HepG2 (cell line): ENCODE results near the gene TBCCD1. TPM values are rescaled to one million over a fixed set of nuclear protein-coding genes. Genes with fewer than 3 reads are reported as not detected.

ENCODE experiments used
- ATAC-seq: fragments of 200-7000 bp; cut with Tn5 transposase; 3 replicates; pipeline ENCODE4 v1.9.1; 2020; ENCODE audit warnings: mild to moderate bottlenecking, moderate library complexity
- BruUV-seq: library from RNA; stranded (reverse); fragments of 400-500 nt; replicated peaks from 2 replicates; lab custom pipeline; 2021; lab: Mats Ljungman, UMichigan
- CTCF ChIA-PET: fragments of 300-600 bp; formaldehyde crosslinking; extraction: SDS; loops from one replicate; lab custom pipeline; 2021; ENCODE audit warnings: low total read pairs, inconsistent platforms, low intra/inter-chr PET ratio; lab: Yijun Ruan, JAX
- POLR2A ChIA-PET: fragments of 350-600 bp; sonication (Branson Sonifier 250); formaldehyde crosslinking; loops from one replicate; lab custom pipeline; 2020; ENCODE audit warnings: antibody characterized with exemption, inconsistent platforms; lab: Yijun Ruan, JAX
- DNase-seq: peaks from one replicate; pipeline ENCODE4 v3.0.0-alpha.2; 2015; ENCODE audit warnings: low spot score
- FAIRE-seq: peaks from 3 replicates; lab custom pipeline; 2011; peaks lifted over from hg19 to GRCh38; lab: Jason Lieb, UNC
- H2AFZ ChIP-seq: one replicate; pipeline ENCODE4 v1.6.1; 2011; ENCODE audit warnings: low read length, inconsistent platforms
- H3K27ac ChIP-seq: fragments of 300-600 bp; 3 replicates; pipeline ENCODE4 v1.8.0; 2011; ENCODE audit warnings: mixed run types, mild to moderate bottlenecking, mixed read lengths, low read length, inconsistent platforms; ENCODE audit not compliant: insufficient read depth; ENCODE audit errors: extremely low read length
- H3K27me3 ChIP-seq, 2 experiments: fragments of 200-600 bp in 1 of 2; 2 replicates in 1 of 2; 3 replicates in 1 of 2; pipeline versions ENCODE4 v1.6.0 to v1.8.0; 2011; ENCODE audit warnings: low read length in 2 of 2, mild to moderate bottlenecking in 2 of 2, moderate library complexity in 2 of 2, inconsistent platforms in 1 of 2; ENCODE audit not compliant: insufficient read depth in 2 of 2, control insufficient read depth in 1 of 2
- H3K36me3 ChIP-seq, 2 experiments: fragments of 200-600 bp in 1 of 2; replicated peaks in 1 of 2; 2 replicates in 1 of 2; 3 replicates in 1 of 2; pipeline versions ENCODE4 v1.5.1 to v1.8.0; 2011; ENCODE audit warnings: low read length in 2 of 2, inconsistent platforms in 1 of 2; ENCODE audit not compliant: insufficient read depth in 2 of 2, control insufficient read depth in 1 of 2
- H3K4me1 ChIP-seq: 2 replicates; pipeline ENCODE4 v1.5.1; 2012; ENCODE audit warnings: low read length, inconsistent platforms; ENCODE audit not compliant: insufficient read depth
- H3K4me2 ChIP-seq: 2 replicates; pipeline ENCODE4 v1.6.0; 2011; ENCODE audit warnings: low read depth, low read length, inconsistent platforms
- H3K4me3 ChIP-seq, 3 experiments: fragments of 200-600 bp in 1 of 3; sonication (generic), shearing (Covaris generic) in 1 of 3; replicated peaks in 1 of 3; 2 replicates each; pipeline ENCODE4 v1.5.1; 2011 to 2016; ENCODE audit warnings: low read length in 3 of 3, inconsistent platforms in 2 of 3, low read depth in 2 of 3, mild to moderate bottlenecking in 2 of 3, control low read depth in 1 of 3, mixed read lengths in 1 of 3; ENCODE audit not compliant: insufficient read depth in 1 of 3
- H3K79me2 ChIP-seq: one replicate; pipeline ENCODE4 v1.6.1; 2011; ENCODE audit warnings: low read length, inconsistent platforms; ENCODE audit not compliant: insufficient read depth
- H3K9ac ChIP-seq: 2 replicates; pipeline ENCODE4 v1.6.0; 2011; ENCODE audit warnings: mild to moderate bottlenecking, low read depth, low read length, inconsistent platforms; ENCODE audit not compliant: insufficient read depth
- H3K9me3 ChIP-seq: 2 replicates; pipeline ENCODE4 v1.5.1; 2012; ENCODE audit warnings: mild to moderate bottlenecking, low read length
- H4K20me1 ChIP-seq: 2 replicates; pipeline ENCODE4 v1.6.0; 2011; ENCODE audit warnings: inconsistent platforms, mild to moderate bottlenecking, low read length, moderate library complexity; ENCODE audit not compliant: insufficient read depth
- CREB1 ChIP-seq, 2 experiments: fragments of 450-650 bp in 1 of 2; IDR thresholded peaks; 2 replicates each; pipeline ENCODE4 v1.6.1; 2016 to 2017; ENCODE audit warnings: control low read depth in 1 of 2, mild to moderate bottlenecking in 1 of 2, missing compliant biosample characterization in 1 of 2, missing genetic modification characterization in 1 of 2
- GLI4 ChIP-seq: sonication (generic); formaldehyde crosslinking; IDR thresholded peaks from 2 replicates; pipeline ENCODE4 v1.5.1; 2020; ENCODE audit warnings: missing genetic modification reagents, mild to moderate bottlenecking, moderate library complexity, borderline replicate concordance
- JUND ChIP-seq: sonication (generic); formaldehyde crosslinking; IDR thresholded peaks from 2 replicates; pipeline ENCODE4 v1.8.0; 2022; ENCODE audit warnings: mild to moderate bottlenecking, missing genetic modification reagents
- MIXL1 ChIP-seq: IDR thresholded peaks from 2 replicates; pipeline ENCODE4 v1.6.1; 2016
- POLR2G ChIP-seq: fragments of 200-400 bp; formaldehyde crosslinking; IDR thresholded peaks from 2 replicates; pipeline ENCODE4 v1.6.1; 2018; ENCODE audit warnings: mild to moderate bottlenecking, low read depth, low read length, moderate library complexity
- SOX6 ChIP-seq, 2 experiments: fragments of 450-650 bp in 1 of 2; sonication (generic) in 1 of 2; formaldehyde crosslinking in 1 of 2; IDR thresholded peaks; 2 replicates each; pipeline versions ENCODE4 v1.4.0 to v1.6.1; 2017 to 2020; ENCODE audit warnings: antibody characterized with exemption in 1 of 2, mild to moderate bottlenecking in 1 of 2, missing genetic modification reagents in 1 of 2
- TP53 ChIP-seq: sonication (generic); formaldehyde crosslinking; conservative IDR thresholded peaks from 2 replicates; pipeline ENCODE4 v1.4.0; 2020; ENCODE audit warnings: missing genetic modification reagents
- ZBTB34 ChIP-seq: sonication (generic); formaldehyde crosslinking; IDR thresholded peaks from 2 replicates; pipeline ENCODE4 v1.8.0; 2022; ENCODE audit warnings: mild to moderate bottlenecking, missing genetic modification reagents
- ZNF136 ChIP-seq: sonication (generic); formaldehyde crosslinking; IDR thresholded peaks from 2 replicates; pipeline ENCODE4 v1.8.1; 2022; ENCODE audit warnings: low read depth, mild to moderate bottlenecking, moderate library complexity, missing genetic modification reagents
- ZNF556 ChIP-seq: sonication (generic); formaldehyde crosslinking; IDR thresholded peaks from 2 replicates; pipeline ENCODE4 v1.4.0; 2020; ENCODE audit warnings: mild to moderate bottlenecking, missing genetic modification reagents, borderline replicate concordance
- WGBS: methylation state at CpG from one replicate; pipeline ENCODE4 v1.1.6; 2017; ENCODE audit warnings: low lambda C conversion rate; 5-methylcytosine and 5-hydroxymethylcytosine counted together
- in situ Hi-C: cut with HindIII; loops from 2 replicates; pipeline ENCODE4 v1.10.0; 2017; ENCODE audit warnings: low pct_unique_long_range_greater_than_20kb; ENCODE audit not compliant: extremely low pct_ligation_motif_present
- intact Hi-C: fragments of 100-400 bp; cut with micrococcal nuclease; formaldehyde crosslinking; loops from one replicate; pipeline ENCODE4 v1.10.0; 2022; ENCODE audit not compliant: unreplicated experiment
- polyA plus RNA-seq, 8 experiments: library from polyadenylated mRNA; depleted of rRNA in 3 of 8; stranded (reverse) in 7 of 8; unstranded in 1 of 8; fragments of >200 nt; fragmentation: Illumina TruSeq in 4 of 8; extraction: Trizol in 4 of 8; gene quantifications; 2 replicates each; pipeline versions ENCODE4 v1.2.1 to v1.2.3, GENCODE V29; 2011 to 2016; ENCODE audit warnings: low read depth in 4 of 8, missing spikeins in 1 of 8, mixed read lengths in 1 of 8; ENCODE audit not compliant: insufficient read depth in 1 of 8
- total RNA-seq, 5 experiments: library from RNA; depleted of rRNA; stranded (reverse); fragments of >200 nt; fragmentation: Illumina TruSeq; extraction: Trizol; gene quantifications; 2 replicates each; pipeline ENCODE4 v1.2.3, GENCODE V29; 2016; ENCODE audit warnings: low read depth in 1 of 5
- TF ChIP-seq, protein P1 (sequence below): sonication (generic); formaldehyde crosslinking; IDR thresholded peaks from 2 replicates; pipeline ENCODE4 v1.8.0; 2022; ENCODE audit warnings: missing genetic modification reagents, mild to moderate bottlenecking, borderline replicate concordance
- TF ChIP-seq, protein P2 (sequence below): sonication (generic); formaldehyde crosslinking; IDR thresholded peaks from 2 replicates; pipeline ENCODE4 v1.4.0; 2020; ENCODE audit warnings: missing genetic modification reagents, mild to moderate bottlenecking, borderline replicate concordance

Gene TBCCD1
- total and polyA plus RNA-seq, 2 of the 13 experiments (the other 11 are each of a cell fraction or from before 2014, with no cell fraction given) = 13.6 to 16.2 TPM

- no peak for TF ChIP-seq ZNF556 (CRISPR knock-in tag)
- no peak for TF ChIP-seq SOX6 (IDR thresholded peaks at IDR 0.05)
- TF ChIP-seq SOX6 (CRISPR knock-in tag; IDR thresholded peaks at IDR 0.05) = no peak
- TF ChIP-seq CREB1 (IDR thresholded peaks at IDR 0.05) = no peak
- no peak for TF ChIP-seq CREB1 (CRISPR knock-in tag; IDR thresholded peaks at IDR 0.05)
- TF ChIP-seq ZBTB34 (CRISPR knock-in tag) = no peak
Measured at GRCh38 chr3:186520957-186521842, 45.9 kb downstream of the TBCCD1 start (continued).

GRCh38 chr3:186520431-186520830, 46.7 kb downstream of the TBCCD1 start:
- in situ Hi-C loops = no loop called here
- intact Hi-C loops = no loop called here
- CTCF ChIA-PET = no interaction called here
- no peak for TF ChIP-seq POLR2G
- no peak for TF ChIP-seq JUND (CRISPR knock-in tag)
- no peak for TF ChIP-seq TP53 (CRISPR knock-in tag)
- TF ChIP-seq, protein P1, sequence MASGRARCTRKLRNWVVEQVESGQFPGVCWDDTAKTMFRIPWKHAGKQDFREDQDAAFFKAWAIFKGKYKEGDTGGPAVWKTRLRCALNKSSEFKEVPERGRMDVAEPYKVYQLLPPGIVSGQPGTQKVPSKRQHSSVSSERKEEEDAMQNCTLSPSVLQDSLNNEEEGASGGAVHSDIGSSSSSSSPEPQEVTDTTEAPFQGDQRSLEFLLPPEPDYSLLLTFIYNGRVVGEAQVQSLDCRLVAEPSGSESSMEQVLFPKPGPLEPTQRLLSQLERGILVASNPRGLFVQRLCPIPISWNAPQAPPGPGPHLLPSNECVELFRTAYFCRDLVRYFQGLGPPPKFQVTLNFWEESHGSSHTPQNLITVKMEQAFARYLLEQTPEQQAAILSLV = no peak
- no peak for TF ChIP-seq ZNF136 (CRISPR knock-in tag)
- TF ChIP-seq, protein P2, sequence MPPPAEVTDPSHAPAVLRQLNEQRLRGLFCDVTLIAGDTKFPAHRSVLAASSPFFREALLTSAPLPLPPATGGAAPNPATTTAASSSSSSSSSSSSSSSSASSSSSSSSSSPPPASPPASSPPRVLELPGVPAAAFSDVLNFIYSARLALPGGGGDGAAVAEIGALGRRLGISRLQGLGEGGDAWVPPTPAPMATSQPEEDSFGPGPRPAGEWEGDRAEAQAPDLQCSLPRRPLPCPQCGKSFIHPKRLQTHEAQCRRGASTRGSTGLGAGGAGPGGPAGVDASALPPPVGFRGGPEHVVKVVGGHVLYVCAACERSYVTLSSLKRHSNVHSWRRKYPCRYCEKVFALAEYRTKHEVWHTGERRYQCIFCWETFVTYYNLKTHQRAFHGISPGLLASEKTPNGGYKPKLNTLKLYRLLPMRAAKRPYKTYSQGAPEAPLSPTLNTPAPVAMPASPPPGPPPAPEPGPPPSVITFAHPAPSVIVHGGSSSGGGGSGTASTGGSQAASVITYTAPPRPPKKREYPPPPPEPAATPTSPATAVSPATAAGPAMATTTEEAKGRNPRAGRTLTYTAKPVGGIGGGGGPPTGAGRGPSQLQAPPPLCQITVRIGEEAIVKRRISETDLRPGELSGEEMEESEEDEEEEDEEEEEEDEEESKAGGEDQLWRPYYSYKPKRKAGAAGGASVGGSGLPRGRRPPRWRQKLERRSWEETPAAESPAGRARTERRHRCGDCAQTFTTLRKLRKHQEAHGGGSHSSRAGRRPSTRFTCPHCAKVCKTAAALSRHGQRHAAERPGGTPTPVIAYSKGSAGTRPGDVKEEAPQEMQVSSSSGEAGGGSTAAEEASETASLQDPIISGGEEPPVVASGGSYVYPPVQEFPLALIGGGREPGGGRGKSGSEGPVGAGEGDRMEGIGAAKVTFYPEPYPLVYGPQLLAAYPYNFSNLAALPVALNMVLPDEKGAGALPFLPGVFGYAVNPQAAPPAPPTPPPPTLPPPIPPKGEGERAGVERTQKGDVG (CRISPR knock-in tag) = no peak
- no peak for TF ChIP-seq GLI4 (CRISPR knock-in tag)
- TF ChIP-seq MIXL1 (CRISPR knock-in tag) = no peak

More at GRCh38 chr3:186520431-186520830, 46.7 kb downstream of the TBCCD1 start:
- Histone ChIP-seq H3K4me3 (peak overlapping the region in 2 of 3 experiments; percentile 71 to 77; a peak in 2 of 6 replicates), H3K79me2 (no peaks in the 10 kb centered on the region), H3K9ac (peak overlapping the region; percentile 49; the same call in 1 of the 2 replicates), H3K4me2 (peak overlapping the region; percentile 89), H2AFZ (peak overlapping the region; percentile 49), H3K27ac (no peak overlapping the region), H3K27me3 (0 out of 5 replicates have a peak, but pooled peaks cover 1 to 3% of the 10 kb centered on the region in 2 experiments), H4K20me1 (no peaks in the 10 kb centered on the region), H3K9me3 (no peaks in the 10 kb centered on the region), H3K4me1 (peaks cover 44% of the 10 kb centered on the region), H3K36me3 (no peaks in the 10 kb centered on the region)
- BruUV-seq = no TSS peak
- WGBS = 47% methylated on average over 5 of the region's 5 CpGs
- no peak for ATAC-seq
- POLR2A ChIA-PET = interaction anchor here (1.5 kb wide), 1 partner anchor 19 kb away, joined by 3 read pairs; no protein-coding TSS in a partner anchor
- no peak for DNase-seq
- FAIRE-seq = no peak
